Nephron progenitor cell (in vitro differentiated cells): ENCODE measurements around the gene UROC1.

Experiments
- DNase-seq: peaks from one replicate; pipeline ENCODE4 v3.0.0; 2021
- H3K27ac Mint-ChIP-seq: 2 replicates; pipeline ENCODE4 v1.8.0; 2021; ENCODE audit warnings: mild to moderate bottlenecking, moderate library complexity, mixed read lengths
- H3K27me3 Mint-ChIP-seq: 2 replicates; pipeline ENCODE4 v1.8.0; 2021; ENCODE audit warnings: mild to moderate bottlenecking, low read depth, mixed read lengths; ENCODE audit not compliant: poor library complexity
- H3K36me3 Mint-ChIP-seq: 2 replicates; pipeline ENCODE4 v1.8.0; 2021; ENCODE audit warnings: low read depth, mixed read lengths
- H3K4me1 Mint-ChIP-seq: 2 replicates; pipeline ENCODE4 v1.8.0; 2021; ENCODE audit warnings: mixed read lengths
- H3K4me3 Mint-ChIP-seq: 2 replicates; pipeline ENCODE4 v1.8.0; 2021; ENCODE audit warnings: mild to moderate bottlenecking, moderate library complexity, mixed read lengths
- H3K9me3 Mint-ChIP-seq: 2 replicates; pipeline ENCODE4 v1.8.0; 2021; ENCODE audit warnings: mild to moderate bottlenecking, moderate library complexity, mixed read lengths
- CTCF ChIP-seq: fragments of 200-600 bp; sonication (generic); IDR thresholded peaks from 2 replicates; pipeline ENCODE4 v1.5.0; 2021; ENCODE audit warnings: antibody characterized with exemption

UROC1 gene

DNA sequence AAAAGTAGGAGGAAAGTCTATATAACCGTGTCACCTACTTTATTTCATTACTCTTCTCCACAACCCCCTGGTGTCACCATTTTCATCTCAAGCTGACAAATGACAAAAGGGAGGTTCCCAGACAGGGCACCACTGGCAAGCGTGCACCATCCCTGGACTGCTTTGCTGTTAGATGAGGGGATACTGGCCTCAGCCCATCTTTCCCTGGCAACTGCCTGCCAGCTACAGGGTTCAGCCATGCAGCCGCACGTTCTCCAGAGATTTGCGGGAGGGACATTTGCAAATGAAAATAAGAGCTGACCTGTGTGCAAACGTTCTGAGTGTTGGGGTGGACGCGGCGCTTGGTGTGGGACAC, 660 bp downstream of the UROC1 start:
- Mint-ChIP-seq H3K9me3 (no peaks in the 10 kb centered on the region), H3K27me3 (peaks cover 13% of the 10 kb centered on the region), H3K4me3 (no peak overlapping the region), H3K4me1 (peaks cover 7% of the 10 kb centered on the region), H3K36me3 (no peaks in the 10 kb centered on the region), H3K27ac (no peak overlapping the region)
- no peak for TF ChIP-seq CTCF
- no peak for DNase-seq

DNA sequence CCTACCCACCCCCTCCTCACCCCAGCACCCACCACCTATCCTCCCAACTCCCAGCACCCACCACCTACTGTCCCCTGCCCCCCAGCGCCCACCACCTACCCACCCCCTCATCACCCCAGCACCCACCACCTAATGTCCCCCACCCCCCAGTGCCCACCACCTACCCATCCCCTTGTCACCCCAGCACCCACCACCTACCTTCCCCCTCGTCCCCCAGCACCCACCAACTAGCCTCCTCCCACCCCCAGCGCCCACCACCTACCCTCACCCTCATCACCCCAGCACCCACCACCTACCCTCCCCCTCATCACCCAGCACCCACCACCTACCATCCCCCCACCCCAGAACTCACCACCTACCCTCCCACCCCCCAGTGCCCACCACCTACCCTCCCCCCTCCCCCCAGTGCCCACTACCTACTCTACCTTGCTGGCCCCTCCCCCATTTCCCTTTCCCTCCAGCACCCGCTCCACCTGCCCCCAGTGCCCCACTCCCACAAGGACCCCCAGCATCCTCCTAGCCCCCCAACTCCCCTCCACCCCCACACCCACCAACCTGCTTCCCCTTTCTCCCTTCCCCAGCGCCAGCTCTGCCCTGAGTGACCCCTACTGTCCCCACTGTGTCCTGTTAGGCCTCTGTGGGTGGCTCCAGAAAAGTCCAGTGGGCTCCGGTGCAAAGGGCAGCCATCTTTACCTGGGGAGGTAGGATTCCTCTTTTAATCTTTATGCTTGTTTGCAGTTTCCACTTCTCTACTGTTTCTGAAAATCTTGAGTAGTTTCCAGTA, 1.2 kb downstream of the UROC1 start:
- Mint-ChIP-seq H3K27me3 (peaks cover 13% of the 10 kb centered on the region), H3K27ac (no peak overlapping the region), H3K4me1 (peaks cover 8% of the 10 kb centered on the region), H3K4me3 (no peak overlapping the region), H3K9me3 (no peaks in the 10 kb centered on the region), H3K36me3 (no peaks in the 10 kb centered on the region)
- TF ChIP-seq CTCF: no peak
- DNase-seq: no peak

GRCh38 chr3:126515066-126515706, 2.4 kb downstream of the UROC1 start:
- H3K27ac Mint-ChIP-seq: no peak overlapping the region
- no peak for DNase-seq
- H3K27me3 Mint-ChIP-seq: peaks cover 10% of the 10 kb centered on the region
- H3K36me3 Mint-ChIP-seq: no peaks in the 10 kb centered on the region
- TF ChIP-seq CTCF: no peak
- H3K9me3 Mint-ChIP-seq: no peaks in the 10 kb centered on the region
- H3K4me1 Mint-ChIP-seq: peaks cover 13% of the 10 kb centered on the region
- no peak overlapping the region for H3K4me3 Mint-ChIP-seq

DNA sequence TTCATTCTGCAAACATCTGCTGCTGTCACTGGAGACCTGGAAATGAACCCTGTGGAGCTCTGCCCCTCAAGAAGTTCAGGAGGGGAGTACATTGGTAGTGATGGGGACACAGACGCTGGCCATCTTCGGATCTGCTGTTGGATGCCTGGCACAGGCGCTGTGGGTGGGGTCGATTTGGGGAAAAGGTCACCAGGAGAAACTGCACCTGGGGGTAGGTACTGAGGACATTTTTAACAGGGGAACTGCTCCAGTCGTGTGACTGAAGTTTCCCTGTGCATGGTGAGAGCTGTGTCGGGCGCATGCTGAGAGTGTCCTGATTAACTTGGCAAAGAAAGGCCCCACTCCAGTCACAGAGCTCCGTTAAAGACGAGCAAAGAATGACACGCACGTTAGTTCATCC, 3.4 kb downstream of the UROC1 start:
- DNase-seq: no peak
- peaks cover 13% of the 10 kb centered on the region for H3K4me1 Mint-ChIP-seq
- TF ChIP-seq CTCF: no peak
- no peaks in the 10 kb centered on the region for H3K36me3 Mint-ChIP-seq
- no peak overlapping the region for H3K4me3 Mint-ChIP-seq
- peaks cover 9% of the 10 kb centered on the region for H3K27me3 Mint-ChIP-seq
- H3K9me3 Mint-ChIP-seq: no peaks in the 10 kb centered on the region
- no peak overlapping the region for H3K27ac Mint-ChIP-seq

GRCh38 chr3:126512916-126513650, 4.5 kb downstream of the UROC1 start:
- no peak for DNase-seq
- Mint-ChIP-seq H3K27ac (no peak overlapping the region), H3K27me3 (peaks cover 5% of the 10 kb centered on the region), H3K4me3 (no peak overlapping the region), H3K9me3 (no peaks in the 10 kb centered on the region), H3K4me1 (peaks cover 6% of the 10 kb centered on the region), H3K36me3 (no peaks in the 10 kb centered on the region)
- TF ChIP-seq CTCF: no peak
